Activated CD8-positive, alpha-beta T cell treated with anti-CD3 and anti-CD28 coated beads for 36 hours (primary cell): Measurements from ENCODE around the gene HMCN1. TPM values are rescaled to one million over a fixed set of nuclear protein-coding genes. Genes with fewer than 3 reads are reported as not detected.

ENCODE experiments used
- ATAC-seq: fragments of 200-7000 bp; cut with Tn5 transposase; one replicate; pipeline ENCODE4 v1.10.0; 2021; ENCODE audit warnings: mild to moderate bottlenecking, moderate library complexity
- CTCF ChIA-PET: fragments of 350-600 bp; sonication (Branson Sonifier 250); formaldehyde crosslinking; loops from one replicate; lab custom pipeline; 2021; ENCODE audit warnings: antibody characterized with exemption; lab: Charles Lee
- POLR2A ChIA-PET: fragments of 350-600 bp; sonication (Branson Sonifier 250); formaldehyde crosslinking; loops from one replicate; lab custom pipeline; 2021; ENCODE audit warnings: antibody characterized with exemption; lab: Charles Lee
- DNase-seq: peaks from one replicate; pipeline ENCODE4 v3.0.0-alpha.2; 2020
- H3K27ac Mint-ChIP-seq: one replicate; pipeline ENCODE4 v1.8.0; 2021; ENCODE audit warnings: mild to moderate bottlenecking, mixed read lengths
- H3K27me3 Mint-ChIP-seq: one replicate; pipeline ENCODE4 v1.8.0; 2021; ENCODE audit warnings: mixed read lengths
- H3K36me3 Mint-ChIP-seq: one replicate; pipeline ENCODE4 v1.8.0; 2021; ENCODE audit warnings: low read depth, mixed read lengths
- H3K4me1 Mint-ChIP-seq: one replicate; pipeline ENCODE4 v1.8.0; 2021; ENCODE audit warnings: low read depth, mixed read lengths
- H3K4me3 Mint-ChIP-seq: one replicate; pipeline ENCODE4 v1.8.0; 2021; ENCODE audit warnings: mild to moderate bottlenecking, moderate library complexity, mixed read lengths
- H3K9me3 Mint-ChIP-seq: one replicate; pipeline ENCODE4 v1.8.0; 2021; ENCODE audit warnings: mixed read lengths
- intact Hi-C: fragments of 100-400 bp; cut with micrococcal nuclease; formaldehyde crosslinking; loops from one replicate; pipeline ENCODE4 v1.10.0; 2022
- total RNA-seq, 2 experiments: library from RNA; stranded (reverse); gene quantifications; one replicate each; pipeline ENCODE4 v1.2.3, GENCODE V29; 2021
- TF ChIP-seq, protein P1 (sequence below): fragments of 200-600 bp; IDR thresholded peaks from one replicate; pipeline ENCODE4 v1.8.0; 2022; ENCODE audit warnings: antibody characterized with exemption, mild to moderate bottlenecking

HMCN1 gene
- total RNA-seq, 2 experiments from 2014 or later = not detected

DNA sequence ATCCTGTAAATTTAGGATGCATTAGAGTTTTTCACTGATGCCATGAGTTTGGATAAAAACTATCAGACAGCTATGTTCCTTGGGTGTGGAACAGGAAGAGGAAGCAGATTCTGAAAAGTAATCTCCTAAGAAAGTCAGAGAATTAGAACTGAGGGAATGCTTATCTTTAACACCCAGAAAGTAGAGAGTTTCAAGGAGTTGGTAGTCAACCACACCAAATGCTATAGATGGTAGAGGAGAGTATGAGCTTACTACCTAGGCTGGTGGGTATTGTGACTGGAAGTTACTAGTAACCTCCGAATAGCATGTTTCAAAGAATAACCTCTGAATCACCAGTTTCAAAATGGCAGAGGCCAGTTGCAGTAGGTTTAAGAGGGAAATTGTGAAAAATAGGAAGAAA is 288.0 kb downstream of the HMCN1 start:
- ChIA-PET CTCF (no interaction called here), POLR2A (no interaction called here)
- DNase-seq = no peak
- H3K36me3 Mint-ChIP-seq = no peaks in the 10 kb centered on the region
- H3K4me3 Mint-ChIP-seq = no peak overlapping the region
- H3K27me3 Mint-ChIP-seq = peaks cover 1% of the 10 kb centered on the region
- no peaks in the 10 kb centered on the region for H3K4me1 Mint-ChIP-seq
- no peak for ATAC-seq
- TF ChIP-seq, protein P1, sequence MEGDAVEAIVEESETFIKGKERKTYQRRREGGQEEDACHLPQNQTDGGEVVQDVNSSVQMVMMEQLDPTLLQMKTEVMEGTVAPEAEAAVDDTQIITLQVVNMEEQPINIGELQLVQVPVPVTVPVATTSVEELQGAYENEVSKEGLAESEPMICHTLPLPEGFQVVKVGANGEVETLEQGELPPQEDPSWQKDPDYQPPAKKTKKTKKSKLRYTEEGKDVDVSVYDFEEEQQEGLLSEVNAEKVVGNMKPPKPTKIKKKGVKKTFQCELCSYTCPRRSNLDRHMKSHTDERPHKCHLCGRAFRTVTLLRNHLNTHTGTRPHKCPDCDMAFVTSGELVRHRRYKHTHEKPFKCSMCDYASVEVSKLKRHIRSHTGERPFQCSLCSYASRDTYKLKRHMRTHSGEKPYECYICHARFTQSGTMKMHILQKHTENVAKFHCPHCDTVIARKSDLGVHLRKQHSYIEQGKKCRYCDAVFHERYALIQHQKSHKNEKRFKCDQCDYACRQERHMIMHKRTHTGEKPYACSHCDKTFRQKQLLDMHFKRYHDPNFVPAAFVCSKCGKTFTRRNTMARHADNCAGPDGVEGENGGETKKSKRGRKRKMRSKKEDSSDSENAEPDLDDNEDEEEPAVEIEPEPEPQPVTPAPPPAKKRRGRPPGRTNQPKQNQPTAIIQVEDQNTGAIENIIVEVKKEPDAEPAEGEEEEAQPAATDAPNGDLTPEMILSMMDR = no peak
- intact Hi-C loops = no loop called here
- no peaks in the 10 kb centered on the region for H3K9me3 Mint-ChIP-seq
- no peak overlapping the region for H3K27ac Mint-ChIP-seq

DNA sequence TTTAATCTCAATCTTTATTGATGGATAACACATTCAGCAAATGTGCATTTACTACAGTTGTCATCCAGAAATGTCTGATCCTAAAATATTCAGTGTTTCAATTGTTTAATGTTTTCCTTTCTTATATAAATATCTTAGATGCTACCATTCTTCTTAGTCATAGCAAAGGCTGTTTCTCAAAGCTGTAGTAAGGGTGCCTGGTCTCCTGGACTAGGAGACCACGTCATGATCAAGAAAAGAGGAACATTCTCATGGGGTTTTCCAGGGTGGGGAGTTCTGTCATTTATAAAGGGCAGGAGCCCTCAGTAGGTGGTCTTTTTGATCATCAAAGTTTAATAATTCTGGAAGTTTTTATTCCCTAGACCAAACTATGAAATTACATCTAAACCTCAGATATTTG is 292.8 kb downstream of the HMCN1 start:
- H3K36me3 Mint-ChIP-seq = no peaks in the 10 kb centered on the region
- H3K4me3 Mint-ChIP-seq = no peak overlapping the region
- H3K27ac Mint-ChIP-seq = no peak overlapping the region
- DNase-seq (no peak), ATAC-seq (no peak)
- H3K27me3 Mint-ChIP-seq = no peaks in the 10 kb centered on the region
- TF ChIP-seq, protein P1 = no peak
- H3K9me3 Mint-ChIP-seq = peaks cover 3% of the 10 kb centered on the region
- ChIA-PET CTCF (no interaction called here), POLR2A (no interaction called here)
- intact Hi-C loops = no loop called here
- no peaks in the 10 kb centered on the region for H3K4me1 Mint-ChIP-seq

DNA sequence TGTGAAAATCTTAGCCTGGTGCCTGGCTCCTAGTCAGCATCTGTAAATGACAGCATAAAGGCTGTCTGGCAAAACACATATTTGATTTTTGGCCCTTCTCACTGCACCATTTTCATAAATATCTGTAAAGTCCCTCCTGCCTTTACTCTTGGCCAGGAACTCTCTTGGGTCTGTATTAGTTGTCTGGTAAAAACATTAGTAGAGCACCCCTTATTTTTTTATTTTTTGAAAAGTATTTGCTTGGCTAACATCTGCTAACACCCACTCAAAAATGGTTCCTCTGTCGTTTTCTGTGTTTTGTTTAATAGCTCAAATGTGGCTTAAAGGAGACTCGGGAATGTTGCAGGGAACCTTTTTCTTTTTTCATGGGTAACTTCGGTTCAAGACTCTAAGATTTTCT is 293.4 kb downstream of the HMCN1 start:
- DNase-seq = no peak
- POLR2A ChIA-PET = no interaction called here
- TF ChIP-seq, protein P1 = no peak
- H3K36me3 Mint-ChIP-seq = no peaks in the 10 kb centered on the region
- intact Hi-C loops = no loop called here
- no peak for ATAC-seq
- H3K9me3 Mint-ChIP-seq = peaks cover 3% of the 10 kb centered on the region
- no peak overlapping the region for H3K27ac Mint-ChIP-seq
- H3K4me3 Mint-ChIP-seq = no peak overlapping the region
- H3K27me3 Mint-ChIP-seq = no peaks in the 10 kb centered on the region
- CTCF ChIA-PET = no interaction called here
- H3K4me1 Mint-ChIP-seq = no peaks in the 10 kb centered on the region

DNA sequence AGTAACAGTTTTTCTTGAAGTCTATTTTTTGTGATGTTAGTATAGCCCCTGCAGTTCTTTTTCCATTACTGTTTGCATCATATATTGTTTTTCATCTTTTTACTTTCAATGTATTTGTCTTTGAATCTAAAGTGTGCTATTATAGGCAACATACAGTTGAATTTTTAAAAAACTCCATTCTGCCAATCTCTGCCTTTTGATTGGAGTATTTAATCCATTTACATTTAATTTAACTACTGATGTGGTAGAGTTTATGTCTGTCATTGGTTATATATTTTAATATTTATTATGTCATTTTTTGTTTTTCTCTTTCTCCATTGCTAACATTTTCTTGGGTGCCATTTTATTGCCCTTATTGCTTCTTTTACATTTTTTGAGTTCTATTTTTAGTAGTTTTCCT is 296.3 kb downstream of the HMCN1 start:
- Mint-ChIP-seq H3K4me1 (no peaks in the 10 kb centered on the region), H3K4me3 (no peak overlapping the region), H3K9me3 (peaks cover 3% of the 10 kb centered on the region), H3K36me3 (no peaks in the 10 kb centered on the region), H3K27ac (no peak overlapping the region), H3K27me3 (no peaks in the 10 kb centered on the region)
- DNase-seq (no peak), ATAC-seq (no peak)
- TF ChIP-seq, protein P1 = no peak
- POLR2A ChIA-PET = no interaction called here
- intact Hi-C loops = no loop called here
- CTCF ChIA-PET = no interaction called here

DNA sequence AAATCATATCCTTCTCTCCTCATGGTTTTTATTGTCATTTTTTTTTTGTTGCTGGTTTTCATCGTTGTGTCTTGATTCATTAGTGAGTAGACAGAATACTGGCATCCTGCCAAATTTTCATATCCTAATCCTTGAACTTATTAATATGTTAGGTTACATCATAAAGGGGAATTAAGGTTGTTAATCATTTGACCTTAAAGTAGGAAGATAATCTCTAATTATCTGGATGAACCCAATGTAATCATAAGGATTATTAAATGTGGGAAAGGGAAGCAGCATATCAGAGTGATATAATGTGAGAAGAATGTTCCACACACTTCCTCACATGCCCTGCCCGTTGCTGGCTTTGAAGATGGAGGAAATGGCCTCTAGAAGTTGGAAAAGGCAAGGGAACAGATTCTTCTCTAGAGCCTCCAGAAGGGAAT is 299.7 kb downstream of the HMCN1 start:
- Mint-ChIP-seq H3K4me3 (no peak overlapping the region), H3K27ac (no peak overlapping the region), H3K27me3 (no peaks in the 10 kb centered on the region), H3K4me1 (no peaks in the 10 kb centered on the region), H3K36me3 (no peaks in the 10 kb centered on the region), H3K9me3 (peaks cover 3% of the 10 kb centered on the region)
- TF ChIP-seq, protein P1 = no peak
- intact Hi-C loops = no loop called here
- ChIA-PET CTCF (no interaction called here), POLR2A (no interaction called here)
- ATAC-seq (no peak), DNase-seq (no peak)
